NK-92 (cell line): ENCODE results near the gene MAIP1.

Experiments
- DNase-seq: peaks from one replicate; lab custom pipeline; 2025; ENCODE audit not compliant: unreplicated experiment; lab: John Stamatoyannopoulos, UW

The MAIP1 gene

GRCh38 chr2:199988151-199988550 is 32.8 kb downstream of the MAIP1 start:
- DNase-seq: no peak

GRCh38 chr2:199989822-199990221 is 34.4 kb downstream of the MAIP1 start:
- no peak for DNase-seq

- no peak for DNase-seq
Measured at GRCh38 chr2:199991691-199992090, 36.3 kb downstream of the MAIP1 start.

- DNase-seq: no peak
Measured at GRCh38 chr2:199992296-199992695, 36.9 kb downstream of the MAIP1 start.

- no peak for DNase-seq
Measured at GRCh38 chr2:199994371-199994770, 39.0 kb downstream of the MAIP1 start.

GRCh38 chr2:199994896-199995295 is 39.5 kb downstream of the MAIP1 start:
- DNase-seq: no peak

- DNase-seq: no peak
Measured at GRCh38 chr2:199997296-199997695, 41.9 kb downstream of the MAIP1 start.

GRCh38 chr2:199999166-199999565 is 43.8 kb downstream of the MAIP1 start:
- no peak for DNase-seq

- no peak for DNase-seq
Measured at GRCh38 chr2:200000444-200001163, 45.2 kb downstream of the MAIP1 start.

GRCh38 chr2:200003444-200003843 is 48.1 kb downstream of the MAIP1 start:
- no peak for DNase-seq

- DNase-seq: no peak
Measured at GRCh38 chr2:200005675-200006074, 50.3 kb downstream of the MAIP1 start.

- DNase-seq: no peak
Measured at GRCh38 chr2:200007306-200007705, 51.9 kb downstream of the MAIP1 start.

- no peak for DNase-seq
Measured at GRCh38 chr2:200012401-200012800, 57.0 kb downstream of the MAIP1 start.
